AG10803 (cell line): Measurements from ENCODE around the gene AKAP10.
A peak's percentile ranks its signal among the peaks of the same experiment; 100 is the strongest.

Experiments
- DNase-seq: peaks from one replicate; pipeline ENCODE4 v3.0.0; 2010; ENCODE audit warnings: low read depth
- H3K4me3 ChIP-seq: 2 replicates; pipeline ENCODE4 v1.5.1; 2011; ENCODE audit warnings: mild to moderate bottlenecking, low read length, control low read depth
- CTCF ChIP-seq: conservative IDR thresholded peaks from 2 replicates; pipeline ENCODE4 v1.5.1; 2011; ENCODE audit warnings: mild to moderate bottlenecking, low read length, control low read depth, inconsistent platforms

Gene AKAP10

GRCh38 chr17:19945009-19945626 lies 32.5 kb downstream of the AKAP10 start:
- no peak for DNase-seq
- no peak for TF ChIP-seq CTCF
- H3K4me3 ChIP-seq = no peak overlapping the region

- DNase-seq = no peak
- H3K4me3 ChIP-seq = no peak overlapping the region
- TF ChIP-seq CTCF = no peak
These were observed 34.0 kb downstream of the AKAP10 start for GRCh38 chr17:19943599-19943998.

GRCh38 chr17:19943026-19943425 lies 34.6 kb downstream of the AKAP10 start:
- DNase-seq = peak; percentile 25
- H3K4me3 ChIP-seq = no peak overlapping the region
- no peak for TF ChIP-seq CTCF

GRCh38 chr17:19940722-19941464 lies 36.7 kb downstream of the AKAP10 start:
- DNase-seq = peak; percentile 73
- H3K4me3 ChIP-seq = no peak overlapping the region

GRCh38 chr17:19939993-19940721 lies 37.5 kb downstream of the AKAP10 start:
- no peak for TF ChIP-seq CTCF
- no peak overlapping the region for H3K4me3 ChIP-seq
- peak; percentile 52 for DNase-seq

More at GRCh38 chr17:19940722-19941464, 36.7 kb downstream of the AKAP10 start:
- TF ChIP-seq CTCF = no peak

- no peak overlapping the region for H3K4me3 ChIP-seq
- no peak for DNase-seq
- TF ChIP-seq CTCF = no peak
These were observed 38.9 kb downstream of the AKAP10 start for GRCh38 chr17:19938736-19939135.
